Measurements from ENCODE around the gene TOGARAM2. TPM values are rescaled to one million over a fixed set of nuclear protein-coding genes. Genes with fewer than 3 reads are reported as not detected.

TOGARAM2 gene
- total RNA-seq, 1 donor from 2014 or later: not detected

GRCh38 chr2:28949617-28950305 is 31.3 kb upstream of the TOGARAM2 start:
- H3K36me3 ChIP-seq (ENCODE audit: control insufficient read depth, insufficient read depth, low read length): peaks cover 1% of the 10 kb centered on the region
- H3K27me3 ChIP-seq (ENCODE audit: control insufficient read depth, insufficient read depth, low read length): no peaks in the 10 kb centered on the region
- TF ChIP-seq, protein P1, sequence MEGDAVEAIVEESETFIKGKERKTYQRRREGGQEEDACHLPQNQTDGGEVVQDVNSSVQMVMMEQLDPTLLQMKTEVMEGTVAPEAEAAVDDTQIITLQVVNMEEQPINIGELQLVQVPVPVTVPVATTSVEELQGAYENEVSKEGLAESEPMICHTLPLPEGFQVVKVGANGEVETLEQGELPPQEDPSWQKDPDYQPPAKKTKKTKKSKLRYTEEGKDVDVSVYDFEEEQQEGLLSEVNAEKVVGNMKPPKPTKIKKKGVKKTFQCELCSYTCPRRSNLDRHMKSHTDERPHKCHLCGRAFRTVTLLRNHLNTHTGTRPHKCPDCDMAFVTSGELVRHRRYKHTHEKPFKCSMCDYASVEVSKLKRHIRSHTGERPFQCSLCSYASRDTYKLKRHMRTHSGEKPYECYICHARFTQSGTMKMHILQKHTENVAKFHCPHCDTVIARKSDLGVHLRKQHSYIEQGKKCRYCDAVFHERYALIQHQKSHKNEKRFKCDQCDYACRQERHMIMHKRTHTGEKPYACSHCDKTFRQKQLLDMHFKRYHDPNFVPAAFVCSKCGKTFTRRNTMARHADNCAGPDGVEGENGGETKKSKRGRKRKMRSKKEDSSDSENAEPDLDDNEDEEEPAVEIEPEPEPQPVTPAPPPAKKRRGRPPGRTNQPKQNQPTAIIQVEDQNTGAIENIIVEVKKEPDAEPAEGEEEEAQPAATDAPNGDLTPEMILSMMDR (IDR thresholded peaks at IDR 0.05; ENCODE audit: insufficient read depth, low read length, poor library complexity, severe bottlenecking): no peak
- no peak overlapping the region for H3K4me3 ChIP-seq (ENCODE audit: low read depth, low read length)
- no peak for DNase-seq (ENCODE audit: low read depth)

- DNase-seq (ENCODE audit: low read depth): no peak
- Histone ChIP-seq H3K36me3 (ENCODE audit: control insufficient read depth, insufficient read depth, low read length) (peaks cover 1% of the 10 kb centered on the region), H3K27me3 (ENCODE audit: control insufficient read depth, insufficient read depth, low read length) (no peaks in the 10 kb centered on the region), H3K4me3 (ENCODE audit: low read depth, low read length) (no peak overlapping the region)
- TF ChIP-seq, protein P1 (IDR thresholded peaks at IDR 0.05; ENCODE audit: insufficient read depth, low read length, poor library complexity, severe bottlenecking): no peak
Observed at GRCh38 chr2:28950941-28951630, 30.0 kb upstream of the TOGARAM2 start.

- H3K27me3 ChIP-seq (ENCODE audit: control insufficient read depth, insufficient read depth, low read length): no peaks in the 10 kb centered on the region
- H3K36me3 ChIP-seq (ENCODE audit: control insufficient read depth, insufficient read depth, low read length): no peaks in the 10 kb centered on the region
- H3K4me3 ChIP-seq (ENCODE audit: low read depth, low read length): no peak overlapping the region
- no peak for DNase-seq (ENCODE audit: low read depth)
- TF ChIP-seq, protein P1 (IDR thresholded peaks at IDR 0.05; ENCODE audit: insufficient read depth, low read length, poor library complexity, severe bottlenecking): no peak
Observed at GRCh38 chr2:28951910-28952835, 28.9 kb upstream of the TOGARAM2 start.

GRCh38 chr2:28952836-28953211 is 28.3 kb upstream of the TOGARAM2 start:
- DNase-seq (ENCODE audit: low read depth): no peak
- TF ChIP-seq, protein P1 (IDR thresholded peaks at IDR 0.05; ENCODE audit: insufficient read depth, low read length, poor library complexity, severe bottlenecking): no peak
- Histone ChIP-seq H3K36me3 (ENCODE audit: control insufficient read depth, insufficient read depth, low read length) (no peaks in the 10 kb centered on the region), H3K27me3 (ENCODE audit: control insufficient read depth, insufficient read depth, low read length) (no peaks in the 10 kb centered on the region), H3K4me3 (ENCODE audit: low read depth, low read length) (no peak overlapping the region)

DNA sequence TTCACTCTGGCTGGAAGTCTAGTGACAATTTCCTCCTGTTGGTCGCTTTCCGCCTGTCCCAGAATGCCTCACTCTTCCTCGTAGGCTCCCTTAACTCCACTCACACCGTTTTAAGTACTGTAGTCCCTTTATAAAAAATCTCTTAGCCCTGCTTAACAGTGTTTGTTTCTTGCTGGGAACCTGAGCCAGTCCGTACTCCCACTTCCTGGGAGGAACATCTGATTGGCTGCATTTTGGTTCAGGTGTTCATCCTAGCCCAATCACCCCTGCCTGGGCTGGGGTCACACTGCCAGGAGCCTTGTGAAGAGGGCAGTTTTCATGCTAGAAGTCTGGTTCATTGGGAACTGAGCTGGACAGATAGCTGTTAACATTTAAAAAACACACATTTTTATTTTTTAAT is 25.6 kb upstream of the TOGARAM2 start:
- no peak for DNase-seq (ENCODE audit: low read depth)
- no peaks in the 10 kb centered on the region for H3K36me3 ChIP-seq (ENCODE audit: control insufficient read depth, insufficient read depth, low read length)
- TF ChIP-seq, protein P1 (IDR thresholded peaks at IDR 0.05; ENCODE audit: insufficient read depth, low read length, poor library complexity, severe bottlenecking): no peak
- H3K4me3 ChIP-seq (ENCODE audit: low read depth, low read length): no peak overlapping the region
- H3K27me3 ChIP-seq (ENCODE audit: control insufficient read depth, insufficient read depth, low read length): no peaks in the 10 kb centered on the region

Measured in kidney epithelial cell (primary cell).